Measurements from ENCODE around the gene SH3D19. TPM values are rescaled to one million over a fixed set of nuclear protein-coding genes. Genes with fewer than 3 reads are reported as not detected.
A peak's percentile ranks its signal among the peaks of the same experiment; 100 is the strongest.

SH3D19 gene
- total and polyA plus RNA-seq, 4 donors, result 40.3 to 62.1 (median 40.9) TPM

- Histone ChIP-seq H3K36me3 (ENCODE audit: control insufficient read depth, insufficient read depth, low read length) (peaks cover 10% of the 10 kb centered on the region), H3K4me1 (ENCODE audit: control insufficient read depth, insufficient read depth, low read length) (peaks cover 6% of the 10 kb centered on the region), H3K4me3 (ENCODE audit: low read depth, low read length) (no peak overlapping the region), H3K27ac (ENCODE audit: low read depth, low read length) (no peak overlapping the region), H3K27me3 (ENCODE audit: control insufficient read depth, insufficient read depth, low read length) (no peaks in the 10 kb centered on the region), H3K9me3 (ENCODE audit: control insufficient read depth, insufficient read depth, low read length) (no peaks in the 10 kb centered on the region)
- DNase-seq (ENCODE audit: low read depth in 4 of 6, low spot score in 6 of 6), result no peak
- no CpG with 5 or more reads among the region's 3 CpGs for WGBS (ENCODE audit: insufficient coverage)
These were observed 155.5 kb downstream of the SH3D19 start for GRCh38 chr4:151169900-151170299.

- no peak overlapping the region for H3K27ac ChIP-seq (ENCODE audit: low read depth, low read length)
- H3K9me3 ChIP-seq (ENCODE audit: control insufficient read depth, insufficient read depth, low read length), result no peaks in the 10 kb centered on the region
- H3K4me3 ChIP-seq (ENCODE audit: low read depth, low read length), result no peak overlapping the region
- 17% methylated on average over 3 of the region's 7 CpGs for WGBS (ENCODE audit: insufficient coverage)
- DNase-seq (ENCODE audit: low read depth in 4 of 6, low spot score in 6 of 6), result peak in 5 of 6 donors; percentile 50 to 95 (median 62)
- H3K27me3 ChIP-seq (ENCODE audit: control insufficient read depth, insufficient read depth, low read length), result no peaks in the 10 kb centered on the region
- H3K36me3 ChIP-seq (ENCODE audit: control insufficient read depth, insufficient read depth, low read length), result peaks cover 5% of the 10 kb centered on the region
- H3K4me1 ChIP-seq (ENCODE audit: control insufficient read depth, insufficient read depth, low read length), result peaks cover 6% of the 10 kb centered on the region
These were observed 156.2 kb downstream of the SH3D19 start for GRCh38 chr4:151169223-151169622.

- DNase-seq (ENCODE audit: low read depth in 4 of 6, low spot score in 6 of 6), result no peak
- Histone ChIP-seq H3K9me3 (ENCODE audit: control insufficient read depth, insufficient read depth, low read length) (no peaks in the 10 kb centered on the region), H3K4me3 (ENCODE audit: low read depth, low read length) (no peak overlapping the region), H3K27ac (ENCODE audit: low read depth, low read length) (no peak overlapping the region), H3K27me3 (ENCODE audit: control insufficient read depth, insufficient read depth, low read length) (no peaks in the 10 kb centered on the region), H3K4me1 (ENCODE audit: control insufficient read depth, insufficient read depth, low read length) (peaks cover 6% of the 10 kb centered on the region), H3K36me3 (ENCODE audit: control insufficient read depth, insufficient read depth, low read length) (peaks cover 5% of the 10 kb centered on the region)
- WGBS (ENCODE audit: insufficient coverage), result 98% methylated on average over 16 of the region's 24 CpGs
These were observed 157.8 kb downstream of the SH3D19 start for GRCh38 chr4:151167561-151167960.

GRCh38 chr4:151166636-151167035 lies 158.8 kb downstream of the SH3D19 start:
- no CpG with 5 or more reads among the region's 4 CpGs for WGBS (ENCODE audit: insufficient coverage)
- peaks cover 6% of the 10 kb centered on the region for H3K4me1 ChIP-seq (ENCODE audit: control insufficient read depth, insufficient read depth, low read length)
- H3K36me3 ChIP-seq (ENCODE audit: control insufficient read depth, insufficient read depth, low read length), result peaks cover 5% of the 10 kb centered on the region
- H3K27ac ChIP-seq (ENCODE audit: low read depth, low read length), result no peak overlapping the region
- H3K4me3 ChIP-seq (ENCODE audit: low read depth, low read length), result no peak overlapping the region
- no peaks in the 10 kb centered on the region for H3K9me3 ChIP-seq (ENCODE audit: control insufficient read depth, insufficient read depth, low read length)
- H3K27me3 ChIP-seq (ENCODE audit: control insufficient read depth, insufficient read depth, low read length), result no peaks in the 10 kb centered on the region
- peak in 2 of 6 donors; percentile 60 to 66 for DNase-seq (ENCODE audit: low read depth in 4 of 6, low spot score in 6 of 6)

- WGBS (ENCODE audit: insufficient coverage), result 95% methylated on average over 3 of the region's 10 CpGs
- Histone ChIP-seq H3K27ac (ENCODE audit: low read depth, low read length) (peak overlapping the region; percentile 45), H3K4me3 (ENCODE audit: low read depth, low read length) (no peak overlapping the region), H3K4me1 (ENCODE audit: control insufficient read depth, insufficient read depth, low read length) (peaks cover 6% of the 10 kb centered on the region), H3K27me3 (ENCODE audit: control insufficient read depth, insufficient read depth, low read length) (no peaks in the 10 kb centered on the region), H3K9me3 (ENCODE audit: control insufficient read depth, insufficient read depth, low read length) (no peaks in the 10 kb centered on the region), H3K36me3 (ENCODE audit: control insufficient read depth, insufficient read depth, low read length) (peaks cover 5% of the 10 kb centered on the region)
- peak in 2 of 6 donors; percentile 52 to 84 for DNase-seq (ENCODE audit: low read depth in 4 of 6, low spot score in 6 of 6)
These were observed 160.0 kb downstream of the SH3D19 start for GRCh38 chr4:151165205-151166000.

GRCh38 chr4:151163855-151164254 lies 161.6 kb downstream of the SH3D19 start:
- no peak for DNase-seq (ENCODE audit: low read depth in 4 of 6, low spot score in 6 of 6)
- no peaks in the 10 kb centered on the region for H3K27me3 ChIP-seq (ENCODE audit: control insufficient read depth, insufficient read depth, low read length)
- no peak overlapping the region for H3K4me3 ChIP-seq (ENCODE audit: low read depth, low read length)
- no peaks in the 10 kb centered on the region for H3K9me3 ChIP-seq (ENCODE audit: control insufficient read depth, insufficient read depth, low read length)
- WGBS (ENCODE audit: insufficient coverage), result 80% methylated on average over 1 of the region's 1 CpG
- H3K36me3 ChIP-seq (ENCODE audit: control insufficient read depth, insufficient read depth, low read length), result peaks cover 5% of the 10 kb centered on the region
- H3K4me1 ChIP-seq (ENCODE audit: control insufficient read depth, insufficient read depth, low read length), result peaks cover 5% of the 10 kb centered on the region
- no peak overlapping the region for H3K27ac ChIP-seq (ENCODE audit: low read depth, low read length)

GRCh38 chr4:151158979-151159378 lies 166.4 kb downstream of the SH3D19 start:
- Histone ChIP-seq H3K27ac (ENCODE audit: low read depth, low read length) (no peak overlapping the region), H3K36me3 (ENCODE audit: control insufficient read depth, insufficient read depth, low read length) (no peaks in the 10 kb centered on the region), H3K9me3 (ENCODE audit: control insufficient read depth, insufficient read depth, low read length) (no peaks in the 10 kb centered on the region), H3K4me3 (ENCODE audit: low read depth, low read length) (no peak overlapping the region), H3K4me1 (ENCODE audit: control insufficient read depth, insufficient read depth, low read length) (no peaks in the 10 kb centered on the region), H3K27me3 (ENCODE audit: control insufficient read depth, insufficient read depth, low read length) (no peaks in the 10 kb centered on the region)
- no peak for DNase-seq (ENCODE audit: low read depth in 4 of 6, low spot score in 6 of 6)
- no CpG with 5 or more reads among the region's 1 CpG for WGBS (ENCODE audit: insufficient coverage)

- no peaks in the 10 kb centered on the region for H3K27me3 ChIP-seq (ENCODE audit: control insufficient read depth, insufficient read depth, low read length)
- no peak overlapping the region for H3K4me3 ChIP-seq (ENCODE audit: low read depth, low read length)
- H3K36me3 ChIP-seq (ENCODE audit: control insufficient read depth, insufficient read depth, low read length), result no peaks in the 10 kb centered on the region
- no CpG with 5 or more reads among the region's 2 CpGs for WGBS (ENCODE audit: insufficient coverage)
- no peaks in the 10 kb centered on the region for H3K4me1 ChIP-seq (ENCODE audit: control insufficient read depth, insufficient read depth, low read length)
- H3K27ac ChIP-seq (ENCODE audit: low read depth, low read length), result no peak overlapping the region
- DNase-seq (ENCODE audit: low read depth in 4 of 6, low spot score in 6 of 6), result no peak
- no peaks in the 10 kb centered on the region for H3K9me3 ChIP-seq (ENCODE audit: control insufficient read depth, insufficient read depth, low read length)
These were observed 167.9 kb downstream of the SH3D19 start for GRCh38 chr4:151157543-151157942.

GRCh38 chr4:151153585-151153984 lies 171.8 kb downstream of the SH3D19 start:
- no peaks in the 10 kb centered on the region for H3K4me1 ChIP-seq (ENCODE audit: control insufficient read depth, insufficient read depth, low read length)
- no peaks in the 10 kb centered on the region for H3K9me3 ChIP-seq (ENCODE audit: control insufficient read depth, insufficient read depth, low read length)
- H3K27ac ChIP-seq (ENCODE audit: low read depth, low read length), result no peak overlapping the region
- no peaks in the 10 kb centered on the region for H3K27me3 ChIP-seq (ENCODE audit: control insufficient read depth, insufficient read depth, low read length)
- H3K36me3 ChIP-seq (ENCODE audit: control insufficient read depth, insufficient read depth, low read length), result no peaks in the 10 kb centered on the region
- no peak for DNase-seq (ENCODE audit: low read depth in 4 of 6, low spot score in 6 of 6)
- no CpG with 5 or more reads among the region's 2 CpGs for WGBS (ENCODE audit: insufficient coverage)
- no peak overlapping the region for H3K4me3 ChIP-seq (ENCODE audit: low read depth, low read length)

- Histone ChIP-seq H3K27ac (ENCODE audit: low read depth, low read length) (no peak overlapping the region), H3K27me3 (ENCODE audit: control insufficient read depth, insufficient read depth, low read length) (no peaks in the 10 kb centered on the region), H3K9me3 (ENCODE audit: control insufficient read depth, insufficient read depth, low read length) (no peaks in the 10 kb centered on the region), H3K4me1 (ENCODE audit: control insufficient read depth, insufficient read depth, low read length) (no peaks in the 10 kb centered on the region), H3K36me3 (ENCODE audit: control insufficient read depth, insufficient read depth, low read length) (peaks cover 6% of the 10 kb centered on the region), H3K4me3 (ENCODE audit: low read depth, low read length) (no peak overlapping the region)
- DNase-seq (ENCODE audit: low read depth in 4 of 6, low spot score in 6 of 6), result no peak
- WGBS (ENCODE audit: insufficient coverage), result no CpG with 5 or more reads among the region's 1 CpG
These were observed 173.4 kb downstream of the SH3D19 start for GRCh38 chr4:151152028-151152427.
